HepG2 (cell line): ENCODE data around the gene NUDT22. TPM values are rescaled to one million over a fixed set of nuclear protein-coding genes. Genes with fewer than 3 reads are reported as not detected.

ENCODE experiments used
- CBFB ChIP-seq: sonication (generic); formaldehyde crosslinking; IDR thresholded peaks from 2 replicates; pipeline ENCODE4 v1.4.0; 2020; ENCODE audit warnings: missing genetic modification reagents
- ETV5 ChIP-seq: IDR thresholded peaks from 2 replicates; pipeline ENCODE4 v1.6.1; 2018; ENCODE audit warnings: missing biosample characterization, missing genetic modification reagents, inconsistent platforms, borderline replicate concordance
- LCORL ChIP-seq, 2 experiments: fragments of 450-650 bp in 1 of 2; sonication (generic) in 1 of 2; formaldehyde crosslinking in 1 of 2; IDR thresholded peaks; 2 replicates each; pipeline versions ENCODE4 v1.5.0 to v1.6.1; 2017 to 2020; ENCODE audit warnings: antibody characterized with exemption in 1 of 2, missing genetic modification reagents in 1 of 2
- MAFF ChIP-seq: IDR thresholded peaks from 2 replicates; pipeline ENCODE4 v1.6.1; 2011; ENCODE audit warnings: low read depth, low read length, improper control_type of control experiment
- MEIS2 ChIP-seq: sonication (generic); formaldehyde crosslinking; IDR thresholded peaks from 2 replicates; pipeline ENCODE4 v1.9.0; 2021; ENCODE audit warnings: mild to moderate bottlenecking, missing genetic modification reagents
- NPAS2 ChIP-seq: sonication (generic); formaldehyde crosslinking; IDR thresholded peaks from 2 replicates; pipeline ENCODE4 v1.8.0; 2022; ENCODE audit warnings: mild to moderate bottlenecking, missing genetic modification reagents, borderline replicate concordance
- SPEN ChIP-seq: sonication (generic); formaldehyde crosslinking; IDR thresholded peaks from 2 replicates; pipeline ENCODE4 v1.5.1; 2020; ENCODE audit warnings: low read depth, mild to moderate bottlenecking, missing genetic modification reagents
- STAT5B ChIP-seq: sonication (generic); formaldehyde crosslinking; IDR thresholded peaks from 2 replicates; pipeline ENCODE4 v1.4.0; 2020; ENCODE audit warnings: missing genetic modification reagents
- U2AF2 ChIP-seq: fragments of 200-400 bp; formaldehyde crosslinking; IDR thresholded peaks from 2 replicates; pipeline ENCODE4 v1.6.1; 2017; ENCODE audit warnings: low read depth, mild to moderate bottlenecking, low read length
- ZNF354B ChIP-seq: sonication (generic); formaldehyde crosslinking; IDR thresholded peaks from 2 replicates; pipeline ENCODE4 v1.8.0; 2022; ENCODE audit warnings: mild to moderate bottlenecking, missing genetic modification reagents
- ZNF510 ChIP-seq: sonication (generic); formaldehyde crosslinking; IDR thresholded peaks from 2 replicates; pipeline ENCODE4 v1.4.0; 2020; ENCODE audit warnings: low read depth, mild to moderate bottlenecking, missing genetic modification reagents
- ZNF558 ChIP-seq: sonication (generic); formaldehyde crosslinking; IDR thresholded peaks from 2 replicates; pipeline ENCODE4 v1.9.0; 2022; ENCODE audit warnings: mild to moderate bottlenecking, missing genetic modification reagents, borderline replicate concordance
- polyA plus RNA-seq, 8 experiments: library from polyadenylated mRNA; depleted of rRNA in 3 of 8; stranded (reverse) in 7 of 8; unstranded in 1 of 8; fragments of >200 nt; fragmentation: Illumina TruSeq in 4 of 8; extraction: Trizol in 4 of 8; gene quantifications; 2 replicates each; pipeline versions ENCODE4 v1.2.1 to v1.2.3, GENCODE V29; 2011 to 2016; ENCODE audit warnings: low read depth in 4 of 8, missing spikeins in 1 of 8, mixed read lengths in 1 of 8; ENCODE audit not compliant: insufficient read depth in 1 of 8
- total RNA-seq, 5 experiments: library from RNA; depleted of rRNA; stranded (reverse); fragments of >200 nt; fragmentation: Illumina TruSeq; extraction: Trizol; gene quantifications; 2 replicates each; pipeline ENCODE4 v1.2.3, GENCODE V29; 2016; ENCODE audit warnings: low read depth in 1 of 5
- TF ChIP-seq, protein P1 (sequence below), 2 experiments: sonication (generic) in 1 of 2; formaldehyde crosslinking in 1 of 2; IDR thresholded peaks; 2 replicates each; pipeline versions ENCODE4 v1.4.0 to v1.6.1; 2016 to 2020; ENCODE audit warnings: borderline replicate concordance in 1 of 2, low read depth in 1 of 2, mild to moderate bottlenecking in 1 of 2, missing genetic modification reagents in 1 of 2
- TF ChIP-seq, protein P2 (sequence below): IDR thresholded peaks from 2 replicates; pipeline ENCODE4 v1.6.1; 2016; ENCODE audit warnings: low read depth, control low read depth
- TF ChIP-seq, protein P3 (sequence below): sonication (generic); formaldehyde crosslinking; IDR thresholded peaks from 2 replicates; pipeline ENCODE4 v1.5.0; 2020; ENCODE audit warnings: mild to moderate bottlenecking, missing genetic modification reagents, moderate library complexity
- TF ChIP-seq, protein P4 (sequence below): sonication (generic); formaldehyde crosslinking; IDR thresholded peaks from 2 replicates; pipeline ENCODE4 v1.8.1; 2023; ENCODE audit warnings: mild to moderate bottlenecking, missing genetic modification reagents
- TF ChIP-seq, protein P5 (sequence below): sonication (generic); formaldehyde crosslinking; conservative IDR thresholded peaks from 2 replicates; pipeline ENCODE4 v1.4.0; 2020; ENCODE audit warnings: missing genetic modification reagents

The NUDT22 gene
- total and polyA plus RNA-seq, 2 of the 13 experiments (the other 11 are each of a cell fraction or from before 2014, with no cell fraction given), result 33.5 to 39.8 TPM

DNA sequence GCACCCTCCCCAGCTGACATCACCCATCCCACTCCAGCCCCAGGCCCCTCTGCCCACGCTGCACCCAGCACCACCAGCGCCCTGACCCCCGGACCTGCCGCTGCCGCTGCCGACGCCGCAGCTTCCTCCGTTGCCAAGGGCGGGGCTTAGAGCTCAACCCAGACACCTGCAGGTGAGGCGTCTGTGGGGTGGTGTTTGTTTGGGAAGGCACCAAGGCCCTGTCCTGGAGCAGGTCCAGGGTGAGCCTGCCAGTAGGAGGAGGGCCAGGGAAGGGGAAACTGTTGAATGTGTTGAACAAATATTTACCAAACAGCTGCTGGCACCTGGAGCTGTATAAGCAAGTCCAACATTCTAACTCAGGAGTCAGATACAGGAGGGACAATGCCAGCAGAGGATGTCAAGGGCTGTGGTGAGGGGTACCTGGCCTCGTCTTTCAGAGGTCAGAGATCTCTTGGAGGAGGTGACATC, 11.4 kb downstream of the NUDT22 start (continued):
- TF ChIP-seq, protein P1, sequence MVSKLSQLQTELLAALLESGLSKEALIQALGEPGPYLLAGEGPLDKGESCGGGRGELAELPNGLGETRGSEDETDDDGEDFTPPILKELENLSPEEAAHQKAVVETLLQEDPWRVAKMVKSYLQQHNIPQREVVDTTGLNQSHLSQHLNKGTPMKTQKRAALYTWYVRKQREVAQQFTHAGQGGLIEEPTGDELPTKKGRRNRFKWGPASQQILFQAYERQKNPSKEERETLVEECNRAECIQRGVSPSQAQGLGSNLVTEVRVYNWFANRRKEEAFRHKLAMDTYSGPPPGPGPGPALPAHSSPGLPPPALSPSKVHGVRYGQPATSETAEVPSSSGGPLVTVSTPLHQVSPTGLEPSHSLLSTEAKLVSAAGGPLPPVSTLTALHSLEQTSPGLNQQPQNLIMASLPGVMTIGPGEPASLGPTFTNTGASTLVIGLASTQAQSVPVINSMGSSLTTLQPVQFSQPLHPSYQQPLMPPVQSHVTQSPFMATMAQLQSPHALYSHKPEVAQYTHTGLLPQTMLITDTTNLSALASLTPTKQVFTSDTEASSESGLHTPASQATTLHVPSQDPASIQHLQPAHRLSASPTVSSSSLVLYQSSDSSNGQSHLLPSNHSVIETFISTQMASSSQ (IDR thresholded peaks at IDR 0.05; ENCODE audit: low read depth), result no peak
- TF ChIP-seq, protein P1 (CRISPR knock-in tag; IDR thresholded peaks at IDR 0.05; ENCODE audit: borderline replicate concordance), result no peak
- TF ChIP-seq, protein P2, sequence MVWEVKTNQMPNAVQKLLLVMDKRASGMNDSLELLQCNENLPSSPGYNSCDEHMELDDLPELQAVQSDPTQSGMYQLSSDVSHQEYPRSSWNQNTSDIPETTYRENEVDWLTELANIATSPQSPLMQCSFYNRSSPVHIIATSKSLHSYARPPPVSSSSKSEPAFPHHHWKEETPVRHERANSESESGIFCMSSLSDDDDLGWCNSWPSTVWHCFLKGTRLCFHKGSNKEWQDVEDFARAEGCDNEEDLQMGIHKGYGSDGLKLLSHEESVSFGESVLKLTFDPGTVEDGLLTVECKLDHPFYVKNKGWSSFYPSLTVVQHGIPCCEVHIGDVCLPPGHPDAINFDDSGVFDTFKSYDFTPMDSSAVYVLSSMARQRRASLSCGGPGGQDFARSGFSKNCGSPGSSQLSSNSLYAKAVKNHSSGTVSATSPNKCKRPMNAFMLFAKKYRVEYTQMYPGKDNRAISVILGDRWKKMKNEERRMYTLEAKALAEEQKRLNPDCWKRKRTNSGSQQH (CRISPR knock-in tag), result no peak
- TF ChIP-seq U2AF2, result no peak
- no peak for TF ChIP-seq NPAS2
- no peak for TF ChIP-seq ZNF510 (CRISPR knock-in tag)
- TF ChIP-seq ZNF354B, result no peak
- TF ChIP-seq, protein P3, sequence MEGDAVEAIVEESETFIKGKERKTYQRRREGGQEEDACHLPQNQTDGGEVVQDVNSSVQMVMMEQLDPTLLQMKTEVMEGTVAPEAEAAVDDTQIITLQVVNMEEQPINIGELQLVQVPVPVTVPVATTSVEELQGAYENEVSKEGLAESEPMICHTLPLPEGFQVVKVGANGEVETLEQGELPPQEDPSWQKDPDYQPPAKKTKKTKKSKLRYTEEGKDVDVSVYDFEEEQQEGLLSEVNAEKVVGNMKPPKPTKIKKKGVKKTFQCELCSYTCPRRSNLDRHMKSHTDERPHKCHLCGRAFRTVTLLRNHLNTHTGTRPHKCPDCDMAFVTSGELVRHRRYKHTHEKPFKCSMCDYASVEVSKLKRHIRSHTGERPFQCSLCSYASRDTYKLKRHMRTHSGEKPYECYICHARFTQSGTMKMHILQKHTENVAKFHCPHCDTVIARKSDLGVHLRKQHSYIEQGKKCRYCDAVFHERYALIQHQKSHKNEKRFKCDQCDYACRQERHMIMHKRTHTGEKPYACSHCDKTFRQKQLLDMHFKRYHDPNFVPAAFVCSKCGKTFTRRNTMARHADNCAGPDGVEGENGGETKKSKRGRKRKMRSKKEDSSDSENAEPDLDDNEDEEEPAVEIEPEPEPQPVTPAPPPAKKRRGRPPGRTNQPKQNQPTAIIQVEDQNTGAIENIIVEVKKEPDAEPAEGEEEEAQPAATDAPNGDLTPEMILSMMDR (CRISPR knock-in tag), result peak; percentile 36; the same call in 1 of the 2 replicates
- TF ChIP-seq STAT5B (CRISPR knock-in tag), result no peak
- TF ChIP-seq CBFB (CRISPR knock-in tag), result no peak
- TF ChIP-seq MEIS2 (CRISPR knock-in tag), result no peak; the same call in 1 of the 2 replicates
- TF ChIP-seq, protein P4, sequence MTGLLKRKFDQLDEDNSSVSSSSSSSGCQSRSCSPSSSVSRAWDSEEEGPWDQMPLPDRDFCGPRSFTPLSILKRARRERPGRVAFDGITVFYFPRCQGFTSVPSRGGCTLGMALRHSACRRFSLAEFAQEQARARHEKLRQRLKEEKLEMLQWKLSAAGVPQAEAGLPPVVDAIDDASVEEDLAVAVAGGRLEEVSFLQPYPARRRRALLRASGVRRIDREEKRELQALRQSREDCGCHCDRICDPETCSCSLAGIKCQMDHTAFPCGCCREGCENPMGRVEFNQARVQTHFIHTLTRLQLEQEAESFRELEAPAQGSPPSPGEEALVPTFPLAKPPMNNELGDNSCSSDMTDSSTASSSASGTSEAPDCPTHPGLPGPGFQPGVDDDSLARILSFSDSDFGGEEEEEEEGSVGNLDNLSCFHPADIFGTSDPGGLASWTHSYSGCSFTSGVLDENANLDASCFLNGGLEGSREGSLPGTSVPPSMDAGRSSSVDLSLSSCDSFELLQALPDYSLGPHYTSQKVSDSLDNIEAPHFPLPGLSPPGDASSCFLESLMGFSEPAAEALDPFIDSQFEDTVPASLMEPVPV, result no peak
- TF ChIP-seq ZNF558 (CRISPR knock-in tag), result no peak
- TF ChIP-seq ETV5 (CRISPR knock-in tag), result peak; percentile 62; the same call in 1 of the 2 replicates
- TF ChIP-seq, protein P5, sequence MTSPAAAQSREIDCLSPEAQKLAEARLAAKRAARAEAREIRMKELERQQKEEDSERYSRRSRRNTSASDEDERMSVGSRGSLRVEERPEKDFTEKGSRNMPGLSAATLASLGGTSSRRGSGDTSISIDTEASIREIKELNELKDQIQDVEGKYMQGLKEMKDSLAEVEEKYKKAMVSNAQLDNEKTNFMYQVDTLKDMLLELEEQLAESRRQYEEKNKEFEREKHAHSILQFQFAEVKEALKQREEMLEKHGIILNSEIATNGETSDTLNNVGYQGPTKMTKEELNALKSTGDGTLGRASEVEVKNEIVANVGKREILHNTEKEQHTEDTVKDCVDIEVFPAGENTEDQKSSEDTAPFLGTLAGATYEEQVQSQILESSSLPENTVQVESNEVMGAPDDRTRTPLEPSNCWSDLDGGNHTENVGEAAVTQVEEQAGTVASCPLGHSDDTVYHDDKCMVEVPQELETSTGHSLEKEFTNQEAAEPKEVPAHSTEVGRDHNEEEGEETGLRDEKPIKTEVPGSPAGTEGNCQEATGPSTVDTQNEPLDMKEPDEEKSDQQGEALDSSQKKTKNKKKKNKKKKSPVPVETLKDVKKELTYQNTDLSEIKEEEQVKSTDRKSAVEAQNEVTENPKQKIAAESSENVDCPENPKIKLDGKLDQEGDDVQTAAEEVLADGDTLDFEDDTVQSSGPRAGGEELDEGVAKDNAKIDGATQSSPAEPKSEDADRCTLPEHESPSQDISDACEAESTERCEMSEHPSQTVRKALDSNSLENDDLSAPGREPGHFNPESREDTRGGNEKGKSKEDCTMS (CRISPR knock-in tag), result no peak
- no peak for TF ChIP-seq MAFF
- no peak for TF ChIP-seq SPEN (CRISPR knock-in tag)
- TF ChIP-seq LCORL (IDR thresholded peaks at IDR 0.05), result no peak
- TF ChIP-seq LCORL (CRISPR knock-in tag; IDR thresholded peaks at IDR 0.05), result peak; percentile 96
